Measurements from ENCODE around the gene RYR2.

GRCh38 chr1:237211031-237211430 lies 169.0 kb downstream of the RYR2 start:
- TF ChIP-seq CTCF (IDR thresholded peaks at IDR 0.05) (no peak), POLR2AphosphoS5 (IDR thresholded peaks at IDR 0.05; ENCODE audit: low read depth, low read length) (no peak), SIN3A (IDR thresholded peaks at IDR 0.05; ENCODE audit: borderline replicate concordance, insufficient read depth, low read depth, low read length) (no peak), TCF7L2 (IDR thresholded peaks at IDR 0.05; ENCODE audit: low read depth, low read length) (no peak)
- TF ChIP-seq, protein P1, sequence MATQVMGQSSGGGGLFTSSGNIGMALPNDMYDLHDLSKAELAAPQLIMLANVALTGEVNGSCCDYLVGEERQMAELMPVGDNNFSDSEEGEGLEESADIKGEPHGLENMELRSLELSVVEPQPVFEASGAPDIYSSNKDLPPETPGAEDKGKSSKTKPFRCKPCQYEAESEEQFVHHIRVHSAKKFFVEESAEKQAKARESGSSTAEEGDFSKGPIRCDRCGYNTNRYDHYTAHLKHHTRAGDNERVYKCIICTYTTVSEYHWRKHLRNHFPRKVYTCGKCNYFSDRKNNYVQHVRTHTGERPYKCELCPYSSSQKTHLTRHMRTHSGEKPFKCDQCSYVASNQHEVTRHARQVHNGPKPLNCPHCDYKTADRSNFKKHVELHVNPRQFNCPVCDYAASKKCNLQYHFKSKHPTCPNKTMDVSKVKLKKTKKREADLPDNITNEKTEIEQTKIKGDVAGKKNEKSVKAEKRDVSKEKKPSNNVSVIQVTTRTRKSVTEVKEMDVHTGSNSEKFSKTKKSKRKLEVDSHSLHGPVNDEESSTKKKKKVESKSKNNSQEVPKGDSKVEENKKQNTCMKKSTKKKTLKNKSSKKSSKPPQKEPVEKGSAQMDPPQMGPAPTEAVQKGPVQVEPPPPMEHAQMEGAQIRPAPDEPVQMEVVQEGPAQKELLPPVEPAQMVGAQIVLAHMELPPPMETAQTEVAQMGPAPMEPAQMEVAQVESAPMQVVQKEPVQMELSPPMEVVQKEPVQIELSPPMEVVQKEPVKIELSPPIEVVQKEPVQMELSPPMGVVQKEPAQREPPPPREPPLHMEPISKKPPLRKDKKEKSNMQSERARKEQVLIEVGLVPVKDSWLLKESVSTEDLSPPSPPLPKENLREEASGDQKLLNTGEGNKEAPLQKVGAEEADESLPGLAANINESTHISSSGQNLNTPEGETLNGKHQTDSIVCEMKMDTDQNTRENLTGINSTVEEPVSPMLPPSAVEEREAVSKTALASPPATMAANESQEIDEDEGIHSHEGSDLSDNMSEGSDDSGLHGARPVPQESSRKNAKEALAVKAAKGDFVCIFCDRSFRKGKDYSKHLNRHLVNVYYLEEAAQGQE (IDR thresholded peaks at IDR 0.05; ENCODE audit: insufficient read depth in 1 of 2, low read depth in 2 of 2, low read length in 1 of 2): no peak

Measured in Panc1 (cell line).